NOMO-1 treated with dmso at 0.1 percent for 144 hours (cell line): ENCODE measurements around the gene RCVRN.
"Not testable (repeated sequence)": the region's sequence is repeated elsewhere in the genome, so short reads cannot be mapped to it uniquely, and the experiment has no call there.

Experiments used
- DNase-seq: peaks from one replicate; lab custom pipeline; 2025; ENCODE audit not compliant: unreplicated experiment; lab: John Stamatoyannopoulos, UW

The RCVRN gene

DNA sequence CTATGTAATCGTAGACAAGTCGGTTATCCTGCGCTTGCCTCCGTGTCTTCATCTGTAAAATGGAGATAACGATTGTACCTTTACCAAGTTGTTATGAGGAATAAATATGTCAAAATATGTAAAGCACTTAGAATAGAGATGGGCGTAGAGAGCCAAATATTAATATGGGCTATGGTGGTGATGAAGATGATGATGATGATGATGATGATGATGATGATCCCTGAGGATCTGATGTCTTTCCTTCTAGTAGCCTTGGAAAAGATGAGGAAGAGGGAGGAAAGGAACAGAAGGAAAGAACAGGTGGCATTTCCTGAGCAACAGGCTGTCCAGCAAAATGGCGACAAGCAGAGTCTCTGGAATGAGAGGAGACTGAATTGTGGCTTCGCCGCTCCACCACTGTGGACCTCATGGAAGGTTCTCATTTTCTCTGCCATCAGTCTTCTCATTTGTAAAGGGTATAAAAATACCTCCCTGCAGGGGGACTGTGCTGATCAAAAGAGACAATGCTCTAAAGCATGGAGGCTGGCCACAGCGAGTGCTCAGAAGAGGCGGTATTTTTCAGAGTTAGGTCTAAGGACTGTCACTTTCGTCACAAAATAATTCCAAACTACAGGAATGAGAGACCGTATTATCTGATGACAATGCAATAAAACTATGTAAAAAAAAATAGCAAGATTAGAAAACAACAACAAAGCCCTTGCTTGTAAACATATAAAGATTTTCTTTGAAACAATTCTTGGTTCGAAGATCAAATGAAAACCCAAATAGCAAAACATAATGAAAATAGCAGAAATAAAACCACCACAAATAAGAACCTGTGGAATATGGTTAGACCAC is 17.2 kb upstream of the RCVRN start:
- DNase-seq: no peak

DNA sequence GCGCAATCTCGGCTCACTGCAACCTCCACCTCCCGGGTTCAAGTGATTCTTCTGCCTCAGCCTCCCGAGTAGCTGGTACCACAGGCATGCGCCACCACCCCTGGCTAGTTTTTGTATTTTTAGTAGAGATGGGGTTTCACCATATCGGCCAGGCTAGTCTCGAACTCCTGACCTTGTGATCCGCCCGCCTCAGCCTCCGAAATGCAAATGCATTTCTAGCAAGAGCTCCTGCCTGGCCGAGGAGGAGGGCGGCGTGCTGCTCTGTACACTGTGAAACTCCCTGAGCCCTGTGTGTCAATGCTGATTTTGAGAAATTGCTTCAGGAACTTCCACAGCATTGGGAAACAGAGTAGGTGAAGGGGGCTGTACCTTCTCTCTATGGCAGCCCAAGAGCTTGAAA is 16.1 kb upstream of the RCVRN start:
- not testable (repeated sequence) for DNase-seq

- DNase-seq: no peak
These were observed 13.8 kb upstream of the RCVRN start for GRCh38 chr17:9918804-9919352.

DNA sequence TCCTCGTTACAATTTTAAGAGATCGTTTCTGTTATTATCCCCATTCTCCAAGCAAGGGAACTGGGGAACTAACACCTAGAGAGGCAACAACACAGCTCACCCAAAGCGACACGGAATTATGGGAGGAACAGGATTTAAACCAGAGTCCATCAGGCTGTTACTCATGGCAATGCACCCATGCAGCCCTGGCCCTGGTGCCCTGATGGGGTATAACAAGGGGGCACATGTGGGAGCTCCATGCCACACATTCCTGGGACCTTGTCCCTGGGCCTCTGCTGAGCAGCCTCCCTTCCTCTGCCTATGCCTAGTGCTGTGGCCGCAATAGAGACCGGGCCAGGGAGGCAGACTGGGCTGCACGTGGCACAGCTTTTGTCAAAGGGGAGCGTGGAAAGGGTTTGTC is 13.3 kb upstream of the RCVRN start:
- no peak for DNase-seq

DNA sequence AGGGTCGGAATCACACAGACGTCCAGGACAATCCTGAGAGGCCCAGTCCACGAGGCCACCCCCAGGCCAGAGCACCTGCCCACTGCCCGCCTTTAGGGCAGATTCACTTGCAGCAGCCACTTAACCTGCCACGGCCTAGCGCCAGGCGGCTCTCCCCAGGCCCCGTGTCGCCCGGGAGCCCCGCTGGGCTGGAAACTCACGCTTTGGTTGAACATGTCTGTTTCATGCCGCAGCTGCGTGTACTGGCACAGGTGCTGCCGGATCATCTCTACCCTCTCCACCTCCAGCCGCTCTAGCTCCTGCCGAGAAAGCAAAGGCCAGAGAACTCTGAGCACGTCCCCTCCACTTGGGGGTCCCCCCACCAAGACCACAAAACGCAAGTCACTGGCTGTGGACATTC is 12.7 kb upstream of the RCVRN start:
- no peak for DNase-seq

DNA sequence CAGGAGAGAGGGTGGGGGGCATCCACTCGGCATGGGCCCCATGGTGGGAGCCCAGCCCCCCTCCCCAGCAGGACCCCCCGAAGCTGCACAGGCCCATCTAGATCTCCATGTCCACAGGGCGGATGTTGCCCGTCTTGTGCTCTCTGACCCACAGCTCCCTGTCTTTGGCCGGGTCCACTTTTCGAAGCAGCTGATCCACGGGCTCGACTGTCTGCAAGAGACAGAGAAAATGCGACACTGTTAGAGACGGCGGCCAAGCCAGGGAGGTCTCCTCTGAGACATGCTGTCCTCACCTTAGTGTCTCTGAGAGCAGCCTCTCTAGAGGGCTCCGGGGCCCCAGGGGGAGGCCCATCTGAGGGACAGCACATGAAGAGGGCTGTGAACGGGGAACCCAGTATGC is 12.1 kb upstream of the RCVRN start:
- DNase-seq: no peak

DNA sequence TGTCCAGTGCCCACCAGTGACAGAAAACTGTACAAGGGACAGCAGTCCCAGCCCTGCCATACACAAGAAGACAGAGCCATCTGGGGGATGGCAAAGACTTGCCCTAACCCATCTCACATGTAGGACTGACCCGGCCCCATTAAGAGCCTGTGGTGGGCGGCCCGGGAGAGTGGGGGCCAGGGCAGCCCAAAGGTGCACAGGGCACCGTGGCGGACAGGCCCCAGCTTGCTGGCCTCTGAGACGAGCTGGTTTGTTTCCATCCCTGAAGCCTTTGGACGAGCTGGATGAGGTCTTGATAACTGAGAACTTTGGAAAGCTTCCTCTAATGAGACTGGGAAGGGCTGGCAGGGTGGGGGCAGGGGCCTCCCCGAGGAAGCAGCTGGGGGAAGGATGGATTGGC is 11.0 kb upstream of the RCVRN start:
- no peak for DNase-seq

GRCh38 chr17:9913476-9913875 is 8.4 kb upstream of the RCVRN start:
- no peak for DNase-seq

DNA sequence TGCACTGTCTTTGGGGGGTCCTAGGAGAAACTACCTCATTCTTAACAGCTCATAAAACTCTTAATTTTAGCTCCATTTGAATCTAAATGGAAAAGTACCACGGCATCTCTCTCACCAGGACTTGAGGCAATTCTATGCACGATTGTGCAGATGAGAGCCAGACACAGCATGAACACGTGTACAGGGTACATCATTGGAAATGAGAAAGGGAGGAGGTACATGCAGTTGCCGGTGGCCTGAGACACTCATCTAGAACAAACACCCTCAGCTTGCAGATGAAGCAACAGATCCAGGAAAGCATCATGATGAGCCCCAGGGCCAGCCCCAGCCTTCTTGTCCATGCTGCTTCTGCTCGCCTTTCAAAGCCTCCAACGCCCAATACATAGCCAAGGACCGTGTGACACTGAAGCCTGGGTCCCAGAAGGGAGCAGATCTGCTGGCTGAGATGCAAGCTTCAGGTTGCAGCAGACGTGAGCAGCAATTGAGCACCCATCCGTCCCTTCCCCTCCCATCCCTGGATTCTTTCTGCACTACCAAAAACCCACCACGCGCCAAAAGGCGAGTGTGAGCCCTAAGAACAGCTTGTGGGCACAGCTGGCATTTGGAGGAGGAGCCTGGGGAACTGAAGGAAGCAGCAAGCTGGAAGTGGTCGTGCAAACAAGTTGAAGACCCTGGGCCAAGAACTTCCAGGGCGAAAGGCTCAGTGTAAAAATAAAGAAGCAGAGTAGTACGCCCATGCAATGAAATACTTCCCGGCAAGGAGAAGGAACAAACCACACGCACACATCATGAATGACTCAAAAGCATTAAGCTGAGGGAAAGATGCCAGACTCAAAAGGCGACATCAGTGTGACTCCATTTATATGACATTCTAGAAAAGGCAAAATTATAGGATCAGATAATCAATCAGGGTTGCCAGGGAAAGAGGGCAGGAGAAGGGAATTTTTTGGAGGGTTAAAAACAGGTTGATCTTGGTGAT is 7.3 kb upstream of the RCVRN start:
- no peak for DNase-seq

DNA sequence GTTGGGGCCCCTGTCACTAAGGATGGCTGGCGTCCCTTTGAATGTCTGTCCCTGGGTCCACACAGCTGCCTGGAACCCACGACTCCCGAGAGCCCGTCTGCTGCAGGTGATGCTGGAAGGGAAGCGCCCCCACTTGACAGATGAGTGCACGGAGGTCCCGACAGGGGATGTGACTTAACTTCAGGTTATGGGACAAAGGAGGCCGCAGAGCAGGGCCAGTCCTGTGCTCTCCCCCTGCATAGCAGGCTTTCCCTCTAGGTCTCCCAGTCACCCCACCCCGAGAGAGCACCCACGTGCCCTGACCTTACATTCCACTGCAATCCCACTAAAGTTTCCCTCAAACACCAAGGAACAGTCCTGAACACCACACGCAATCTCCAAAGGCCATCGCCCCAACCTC is 6.0 kb upstream of the RCVRN start:
- no peak for DNase-seq

DNA sequence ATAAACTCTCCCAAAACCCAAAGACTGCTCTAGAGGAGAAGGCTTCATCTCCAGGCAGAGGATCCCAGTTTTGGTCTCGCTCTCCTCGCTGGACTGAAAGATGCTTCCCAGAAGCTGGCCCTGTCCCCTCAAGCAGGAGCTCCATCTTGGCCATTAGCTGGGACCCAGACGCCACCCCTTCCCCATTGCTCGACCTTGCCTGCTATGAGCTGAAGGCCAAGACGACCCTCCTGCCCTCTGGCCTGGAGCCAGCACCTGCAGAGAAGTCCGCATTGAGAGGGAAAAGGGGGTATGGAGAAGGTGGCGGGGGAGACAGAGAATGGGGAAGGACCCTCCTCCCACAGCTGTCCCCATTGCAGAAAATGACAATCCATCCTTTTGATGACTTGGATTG is 3.6 kb upstream of the RCVRN start:
- DNase-seq: no peak

DNA sequence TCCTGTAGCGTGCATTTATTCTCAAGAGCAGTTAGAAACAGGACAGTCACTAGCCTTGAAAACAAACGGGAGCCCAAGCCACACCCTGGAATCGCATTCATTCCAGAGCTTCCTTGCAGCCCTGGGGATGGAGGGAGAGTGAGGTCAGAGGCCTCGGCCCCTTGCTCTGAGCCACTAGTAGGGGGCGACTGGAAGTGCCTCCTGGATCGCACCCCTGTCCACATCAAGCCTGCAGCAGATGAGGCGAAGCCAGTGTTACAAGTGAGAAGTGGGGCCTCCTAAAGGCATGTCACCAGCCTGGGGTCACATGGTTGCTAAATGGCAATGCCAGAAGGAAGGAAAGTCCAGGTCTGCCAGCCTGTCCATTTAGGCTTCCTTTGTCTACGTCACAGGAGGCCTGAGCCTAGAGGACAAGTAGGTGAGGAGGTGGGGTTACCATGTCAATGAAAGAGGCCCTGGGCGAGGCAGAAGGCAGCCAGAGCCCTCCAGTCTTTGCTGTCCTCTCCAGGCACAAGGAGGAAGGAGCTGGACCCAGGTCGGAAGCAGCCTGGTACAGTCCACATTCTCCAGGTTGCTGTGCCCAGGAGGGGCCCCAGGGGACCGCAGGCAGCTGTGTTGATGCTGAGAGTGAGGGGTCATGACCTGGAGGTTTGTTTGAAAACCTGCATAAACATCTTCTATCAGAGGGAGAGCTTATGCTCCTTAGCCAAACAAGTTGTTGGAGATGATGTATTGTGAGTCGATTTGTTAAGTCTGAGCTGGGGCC is 3.0 kb upstream of the RCVRN start:
- DNase-seq: no peak

- no peak for DNase-seq
These were observed 2.1 kb upstream of the RCVRN start for GRCh38 chr17:9907131-9907530.

GRCh38 chr17:9906616-9907015 is 1.5 kb upstream of the RCVRN start:
- no peak for DNase-seq

GRCh38 chr17:9905902-9906301 is 831 bp upstream of the RCVRN start:
- no peak for DNase-seq

- DNase-seq: no peak
These were observed 594 bp downstream of the RCVRN start for GRCh38 chr17:9904277-9905077.

DNA sequence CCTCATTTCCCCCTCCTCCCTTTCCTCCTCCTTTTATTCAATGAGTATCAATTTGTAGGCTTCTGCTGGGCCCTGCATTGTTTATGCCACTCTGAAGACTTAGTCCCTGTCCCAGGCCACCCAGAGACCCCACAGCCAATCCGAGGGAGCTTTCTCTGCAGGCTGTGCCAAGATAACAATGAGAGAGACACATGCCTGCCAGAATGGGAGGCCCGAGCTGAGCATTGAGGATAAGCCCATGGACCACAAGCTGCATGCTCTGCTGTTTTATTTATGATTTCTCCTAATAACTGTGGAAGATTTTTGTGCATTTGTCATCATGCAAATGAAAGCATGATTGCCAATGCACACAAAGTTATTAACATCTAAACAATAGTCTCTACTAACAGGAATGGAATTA is 3.0 kb downstream of the RCVRN start:
- DNase-seq: no peak

- no peak for DNase-seq
These were observed 4.3 kb downstream of the RCVRN start for GRCh38 chr17:9900784-9901183.

DNA sequence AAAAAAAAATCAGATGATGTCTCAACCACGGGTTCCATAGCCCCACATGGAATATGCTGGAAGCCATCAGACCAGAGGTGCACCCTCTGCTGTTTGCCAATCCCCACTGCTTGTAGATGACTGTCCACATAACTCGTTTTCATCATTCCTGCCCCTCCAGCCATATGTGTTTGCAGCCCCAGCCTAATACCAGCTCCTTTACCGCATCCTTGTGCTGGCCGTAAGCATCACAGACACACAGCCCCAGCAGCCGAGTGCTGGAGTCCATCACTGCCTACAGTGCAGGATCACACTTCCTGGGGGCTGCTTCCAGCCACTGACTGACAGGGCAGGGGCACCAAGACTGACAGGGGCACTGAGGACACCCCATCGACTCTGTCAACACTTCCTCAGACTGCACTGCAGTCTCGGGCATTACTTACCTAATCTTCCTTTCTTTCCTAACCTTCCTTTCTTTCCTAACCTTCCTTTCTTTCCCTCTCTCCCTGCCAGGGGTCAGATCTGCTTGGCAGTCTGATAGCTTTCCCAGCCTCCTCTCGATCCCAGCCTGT is 5.0 kb downstream of the RCVRN start:
- DNase-seq: no peak
